Large intestine (tissue), 3 donors: ENCODE results near the gene ABCA4. TPM values are rescaled to one million over a fixed set of nuclear protein-coding genes. Genes with fewer than 3 reads are reported as not detected.

Experiments used
- DNase-seq, 2 donors: peaks; one replicate each; pipeline versions ENCODE4 v3.0.0 to v3.0.0-alpha.2; 2013
- H3K27ac ChIP-seq: one replicate; pipeline ENCODE4 v1.5.1; 2013; ENCODE audit warnings: low read length
- H3K27me3 ChIP-seq: 2 replicates; pipeline ENCODE4 v1.6.1; 2013; ENCODE audit warnings: low read length; ENCODE audit not compliant: control insufficient read depth, insufficient read depth
- H3K36me3 ChIP-seq: 2 replicates; pipeline ENCODE4 v1.6.1; 2013; ENCODE audit warnings: low read length; ENCODE audit not compliant: control insufficient read depth, insufficient read depth
- H3K4me1 ChIP-seq: one replicate; pipeline ENCODE4 v1.6.1; 2013; ENCODE audit warnings: low read length; ENCODE audit not compliant: control insufficient read depth, insufficient read depth
- H3K4me3 ChIP-seq: one replicate; pipeline ENCODE4 v1.5.1; 2013; ENCODE audit warnings: low read length
- H3K9me3 ChIP-seq: one replicate; pipeline ENCODE4 v1.6.1; 2013; ENCODE audit warnings: mild to moderate bottlenecking, low read depth, low read length, moderate library complexity; ENCODE audit not compliant: control insufficient read depth
- WGBS: methylation state at CpG from one replicate; pipeline ENCODE4 v1.1.5; 2013; ENCODE audit warnings: low lambda C conversion rate; ENCODE audit not compliant: insufficient coverage; 5-methylcytosine and 5-hydroxymethylcytosine counted together
- polyA plus RNA-seq: library from polyadenylated mRNA; unstranded; fragments of 120-200 nt; gene quantifications from one replicate; pipeline ENCODE4 v1.2.1, GENCODE V29; 2013

ABCA4 gene
- polyA plus RNA-seq, 1 donor = 5.3 TPM

DNA sequence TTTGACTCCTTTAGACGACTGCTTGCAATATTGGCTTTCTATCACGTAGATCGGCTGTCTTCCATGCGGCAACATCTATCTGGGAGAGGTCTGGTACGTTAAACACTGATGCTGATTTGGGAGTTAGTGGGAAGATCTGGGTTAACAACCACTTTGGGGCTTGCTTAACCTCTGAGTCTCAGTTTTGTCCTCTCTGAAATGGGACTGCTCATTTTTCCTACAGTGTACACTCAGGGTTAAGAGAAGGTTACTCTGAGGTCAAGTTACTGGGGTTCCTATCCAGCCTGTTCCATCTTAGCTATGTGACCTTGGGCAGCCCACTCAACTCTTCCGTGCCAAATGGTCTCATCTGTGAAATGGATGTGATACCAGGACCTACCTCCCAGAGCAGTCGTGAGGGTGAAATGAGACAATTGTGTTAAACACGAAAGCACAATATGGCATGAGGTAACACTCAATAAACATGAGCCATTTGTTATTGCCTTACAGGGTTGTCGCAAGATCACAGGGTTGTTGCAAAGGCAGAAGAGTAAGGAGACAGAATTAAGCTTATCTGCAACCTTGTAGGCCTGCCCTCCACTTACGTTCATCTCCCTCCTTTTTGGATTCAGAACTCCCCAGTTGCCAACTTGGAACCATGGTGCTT lies 5.6 kb downstream of the ABCA4 start:
- Histone ChIP-seq H3K27ac (no peak overlapping the region), H3K9me3 (no peaks in the 10 kb centered on the region), H3K4me3 (no peak overlapping the region), H3K4me1 (peaks cover 4% of the 10 kb centered on the region), H3K36me3 (no peaks in the 10 kb centered on the region), H3K27me3 (peaks cover 2% of the 10 kb centered on the region)
- no peak for DNase-seq
- 100% methylated on average over 1 of the region's 10 CpGs for WGBS

DNA sequence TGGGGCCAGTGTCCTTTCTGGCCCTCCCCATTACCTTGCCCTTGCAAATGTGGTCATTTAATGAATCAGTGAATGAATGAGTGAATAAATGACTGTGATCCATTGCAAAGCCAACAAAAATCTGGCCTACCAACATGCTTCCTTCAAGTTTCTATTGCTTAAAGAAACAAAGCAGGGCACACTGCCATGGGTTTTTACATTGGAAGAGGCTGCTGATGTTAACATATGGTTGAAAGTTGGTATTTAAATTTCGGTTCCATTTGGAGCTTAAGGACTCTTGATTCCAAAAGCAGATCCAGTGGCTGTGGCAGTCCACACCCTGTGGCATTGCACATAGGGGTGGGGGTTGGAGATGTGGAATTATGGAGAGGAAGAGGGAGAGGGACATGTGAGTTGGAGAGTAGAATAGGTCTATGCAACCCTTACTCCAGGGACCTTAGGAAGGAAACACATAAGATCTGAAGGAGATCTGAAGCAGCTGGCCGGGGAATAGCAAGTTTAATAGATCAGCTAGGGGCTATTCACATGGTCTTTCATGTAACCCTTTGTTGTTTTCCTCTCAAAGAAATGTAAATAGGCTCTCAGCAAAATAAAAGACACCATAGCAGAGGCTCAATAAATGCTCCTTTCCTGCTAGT lies 7.2 kb downstream of the ABCA4 start:
- Histone ChIP-seq H3K27me3 (peaks cover 2% of the 10 kb centered on the region), H3K27ac (no peak overlapping the region), H3K4me3 (no peak overlapping the region), H3K4me1 (peaks cover 4% of the 10 kb centered on the region), H3K9me3 (no peaks in the 10 kb centered on the region), H3K36me3 (no peaks in the 10 kb centered on the region)
- DNase-seq = no peak
- WGBS = 60% methylated on average over 1 of the region's 2 CpGs

DNA sequence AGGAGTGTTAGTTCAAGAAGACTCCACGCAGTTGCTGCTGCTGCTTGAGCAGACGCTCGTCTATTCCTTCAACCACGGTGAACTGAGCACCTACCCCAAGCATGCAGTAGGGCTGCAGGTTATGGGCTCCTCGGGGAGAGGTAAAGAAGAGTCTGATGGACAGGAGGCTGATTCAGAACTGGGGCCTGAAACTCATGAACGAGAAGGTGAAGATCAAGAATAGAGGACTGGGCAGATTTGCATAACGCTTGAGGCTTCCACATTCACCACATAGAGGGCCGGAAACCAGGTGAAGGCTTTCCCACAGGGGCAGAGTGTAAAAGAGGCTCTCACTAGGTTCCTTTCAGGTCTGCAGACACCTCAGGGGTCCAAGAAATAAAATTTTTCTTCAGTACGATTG lies 9.1 kb downstream of the ABCA4 start:
- Histone ChIP-seq H3K27me3 (peaks cover 4% of the 10 kb centered on the region), H3K9me3 (no peaks in the 10 kb centered on the region), H3K4me1 (no peaks in the 10 kb centered on the region), H3K4me3 (no peak overlapping the region), H3K27ac (no peak overlapping the region), H3K36me3 (no peaks in the 10 kb centered on the region)
- 83% methylated on average over 1 of the region's 9 CpGs for WGBS
- no peak for DNase-seq

DNA sequence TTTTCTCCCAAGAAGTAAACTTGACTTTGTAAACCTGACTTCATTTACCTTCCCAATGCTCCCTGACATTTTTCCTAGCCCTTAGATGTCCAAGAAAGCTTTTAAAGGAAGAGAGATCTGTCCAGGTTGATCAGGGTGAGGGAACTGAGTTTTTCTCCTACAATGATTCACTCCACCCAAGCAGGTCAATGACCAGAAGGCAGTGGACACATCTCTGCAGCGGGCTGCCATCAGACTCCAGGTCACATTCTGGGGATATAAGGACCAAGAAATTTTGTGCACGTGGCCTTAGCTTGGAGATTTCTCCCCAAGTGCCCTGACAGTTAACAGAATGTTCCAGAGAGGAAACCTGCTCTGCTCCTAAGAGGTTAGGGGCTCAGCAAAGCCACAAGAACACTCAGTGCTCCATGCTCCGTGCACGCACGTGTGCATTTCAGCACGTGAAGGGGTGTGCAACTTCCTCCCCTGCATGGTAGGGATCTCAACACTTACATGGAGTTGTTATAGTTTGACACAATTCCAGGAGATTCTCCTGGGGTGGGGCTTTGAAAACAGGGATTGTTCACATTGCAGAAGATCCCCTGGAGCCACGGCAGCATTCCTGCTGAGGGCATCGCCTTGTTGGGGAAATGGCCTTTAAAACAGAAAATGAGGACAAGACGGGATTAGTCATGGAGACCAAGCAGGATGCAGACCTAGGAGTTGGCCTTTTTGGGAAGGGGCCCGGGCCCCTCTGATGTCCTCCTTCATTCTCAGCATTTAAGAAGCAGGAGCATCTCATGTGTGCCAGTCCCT lies 9.8 kb downstream of the ABCA4 start:
- WGBS = no CpG with 5 or more reads among the region's 10 CpGs
- H3K36me3 ChIP-seq = no peaks in the 10 kb centered on the region
- no peaks in the 10 kb centered on the region for H3K9me3 ChIP-seq
- no peaks in the 10 kb centered on the region for H3K4me1 ChIP-seq
- H3K4me3 ChIP-seq = no peak overlapping the region
- no peak for DNase-seq
- H3K27ac ChIP-seq = no peak overlapping the region
- peaks cover 3% of the 10 kb centered on the region for H3K27me3 ChIP-seq

DNA sequence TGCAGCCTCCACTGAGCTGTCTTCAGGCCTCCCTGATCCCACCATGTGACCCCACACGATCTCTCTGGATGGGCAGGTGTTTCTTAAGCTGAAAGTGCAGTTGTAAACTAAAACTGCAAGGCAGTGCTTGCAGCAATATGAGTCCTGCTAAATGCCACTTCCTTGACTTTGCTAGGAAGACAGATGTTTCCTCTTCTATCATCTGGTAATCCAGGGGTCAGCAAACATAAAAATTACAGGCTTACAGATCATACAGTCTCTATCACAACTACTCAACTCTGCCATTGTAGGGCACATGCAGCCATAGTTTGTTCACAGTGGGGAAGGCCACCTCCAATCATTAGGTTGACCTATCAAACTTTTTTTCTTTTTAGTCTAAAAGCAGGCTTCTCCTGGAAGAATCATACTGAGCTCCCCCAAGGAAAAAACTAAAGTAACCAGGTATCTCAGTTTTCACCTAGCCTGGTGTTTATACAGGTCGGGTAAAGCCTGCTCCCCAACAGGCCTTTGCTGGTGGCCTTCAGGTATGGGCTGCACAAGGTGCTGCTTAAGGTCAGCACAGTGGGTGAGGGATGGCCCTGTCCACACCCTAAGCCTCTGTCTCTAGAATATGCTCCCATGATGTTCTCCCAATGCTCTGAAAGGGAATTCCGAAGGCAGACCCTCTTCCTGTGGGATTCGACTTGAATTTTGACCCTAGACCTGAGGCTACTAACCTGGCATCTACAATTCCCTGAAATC lies 10.8 kb downstream of the ABCA4 start:
- Histone ChIP-seq H3K36me3 (no peaks in the 10 kb centered on the region), H3K4me1 (no peaks in the 10 kb centered on the region), H3K9me3 (no peaks in the 10 kb centered on the region), H3K27me3 (peaks cover 6% of the 10 kb centered on the region), H3K27ac (no peak overlapping the region), H3K4me3 (no peak overlapping the region)
- WGBS = no CpG with 5 or more reads among the region's 4 CpGs
- no peak for DNase-seq

DNA sequence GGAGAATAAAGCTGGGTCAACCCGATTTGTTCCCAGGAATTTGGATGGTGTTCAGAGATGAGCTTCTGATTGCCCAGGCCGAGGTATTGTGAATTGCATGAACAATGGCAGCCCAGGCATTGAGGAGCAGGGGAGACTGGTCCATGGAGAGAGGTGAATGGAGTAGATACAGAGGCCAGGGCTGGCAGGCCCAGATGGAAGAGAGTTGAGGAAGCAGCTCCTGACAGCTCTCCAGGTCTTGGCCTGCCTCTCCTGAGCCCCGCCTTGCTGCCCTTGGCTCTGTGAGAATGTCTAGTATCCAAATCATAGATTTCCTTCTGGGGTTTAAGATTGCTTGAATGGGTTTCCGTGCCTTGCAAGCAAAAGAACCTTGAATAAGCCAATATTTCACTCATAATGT lies 11.5 kb downstream of the ABCA4 start:
- H3K9me3 ChIP-seq = no peaks in the 10 kb centered on the region
- no peak overlapping the region for H3K4me3 ChIP-seq
- no peaks in the 10 kb centered on the region for H3K4me1 ChIP-seq
- H3K36me3 ChIP-seq = no peaks in the 10 kb centered on the region
- no CpG with 5 or more reads among the region's 4 CpGs for WGBS
- H3K27me3 ChIP-seq = peaks cover 6% of the 10 kb centered on the region
- DNase-seq = no peak
- H3K27ac ChIP-seq = no peak overlapping the region

DNA sequence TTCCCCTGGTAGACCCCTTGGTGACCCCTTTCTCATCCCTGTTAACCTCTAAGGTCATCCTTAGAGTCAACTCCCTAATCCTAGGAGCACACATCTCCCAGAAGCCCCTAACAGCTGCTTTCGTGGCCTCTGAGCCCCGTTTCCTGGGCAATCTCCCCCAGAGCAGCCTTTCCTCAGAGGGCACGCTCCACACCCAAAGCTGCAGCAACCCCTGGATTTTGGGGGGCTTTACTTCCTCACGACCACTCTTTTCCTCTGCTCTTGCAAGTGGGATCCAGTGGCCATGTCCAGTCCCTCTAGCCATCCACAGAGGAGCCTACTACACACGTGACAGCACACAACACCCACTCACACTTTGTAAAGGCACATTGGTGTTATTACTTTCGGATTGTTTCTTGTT lies 13.8 kb downstream of the ABCA4 start:
- WGBS = no CpG with 5 or more reads among the region's 6 CpGs
- Histone ChIP-seq H3K27me3 (peaks cover 6% of the 10 kb centered on the region), H3K4me3 (no peak overlapping the region), H3K27ac (no peak overlapping the region), H3K9me3 (no peaks in the 10 kb centered on the region), H3K4me1 (no peaks in the 10 kb centered on the region), H3K36me3 (no peaks in the 10 kb centered on the region)
- no peak for DNase-seq

DNA sequence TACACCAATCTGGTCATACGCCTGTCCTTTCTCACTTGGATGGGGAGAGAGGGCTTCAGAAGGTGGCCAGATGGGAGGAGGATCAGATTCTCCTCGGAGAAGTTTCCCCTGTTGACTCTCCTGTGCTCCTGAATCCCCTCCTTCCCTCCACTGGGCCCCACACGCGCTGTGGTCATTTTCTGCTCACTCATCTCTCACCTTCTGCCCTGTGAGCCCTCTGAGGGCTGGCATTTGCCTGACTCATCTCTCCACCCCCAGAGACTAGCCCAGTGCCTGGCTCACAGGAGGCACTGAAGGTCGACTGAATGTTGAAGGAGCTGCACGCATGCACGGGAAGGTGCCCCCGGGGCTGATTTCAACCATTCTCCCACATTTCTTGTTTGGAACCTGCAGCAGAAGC lies 14.2 kb downstream of the ABCA4 start:
- Histone ChIP-seq H3K36me3 (no peaks in the 10 kb centered on the region), H3K9me3 (no peaks in the 10 kb centered on the region), H3K4me1 (no peaks in the 10 kb centered on the region), H3K27ac (no peak overlapping the region), H3K27me3 (peaks cover 6% of the 10 kb centered on the region), H3K4me3 (no peak overlapping the region)
- no peak for DNase-seq
- no CpG with 5 or more reads among the region's 8 CpGs for WGBS

DNA sequence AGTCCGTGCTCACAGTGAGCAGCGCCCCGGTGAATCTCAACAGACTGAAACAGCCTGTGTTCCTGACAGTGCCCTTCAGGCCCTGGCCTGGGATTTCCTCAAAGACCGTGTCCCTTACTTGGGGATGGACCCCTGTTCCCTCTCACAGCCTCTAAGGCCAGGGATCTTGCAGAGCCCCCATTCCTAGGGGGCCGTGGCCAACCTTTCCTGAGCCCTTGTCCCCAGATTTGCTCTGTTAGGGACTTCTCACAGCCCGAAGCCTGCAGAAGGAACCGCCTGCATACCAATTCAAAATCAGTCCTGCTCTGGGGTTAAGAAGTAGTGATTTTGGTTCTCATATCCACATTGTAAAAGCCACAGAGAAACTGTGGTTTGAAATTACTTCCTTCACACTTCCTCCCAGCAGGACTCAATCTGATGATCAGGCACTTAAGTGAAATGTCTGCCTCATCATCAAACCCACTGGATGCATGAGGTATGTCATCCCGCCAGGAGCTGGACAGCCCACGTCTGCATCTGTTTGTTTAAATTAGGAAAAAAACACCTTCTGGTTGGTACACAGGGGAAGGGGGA lies 14.9 kb downstream of the ABCA4 start:
- Histone ChIP-seq H3K27ac (no peak overlapping the region), H3K4me1 (no peaks in the 10 kb centered on the region), H3K36me3 (no peaks in the 10 kb centered on the region), H3K27me3 (peaks cover 10% of the 10 kb centered on the region), H3K4me3 (no peak overlapping the region), H3K9me3 (no peaks in the 10 kb centered on the region)
- WGBS = no CpG with 5 or more reads among the region's 9 CpGs
- no peak for DNase-seq

DNA sequence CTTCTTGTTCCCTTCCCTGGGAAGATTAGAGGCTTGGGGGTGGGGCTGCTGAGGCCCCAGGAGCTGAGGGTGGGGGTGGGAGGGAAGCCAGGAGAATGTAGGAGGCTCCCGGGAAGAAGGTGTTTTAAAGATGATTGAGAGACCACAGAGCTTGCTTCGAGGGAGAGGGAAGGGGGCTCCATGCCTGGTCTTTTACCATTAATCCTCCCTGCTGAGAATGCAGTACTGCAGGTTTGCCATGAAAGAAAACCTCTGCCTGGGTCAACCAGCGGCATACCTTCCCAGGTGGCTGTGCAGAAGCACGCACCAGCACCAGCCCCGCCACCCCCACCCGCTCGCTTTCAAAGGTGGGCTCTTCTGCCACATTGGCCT lies 15.4 kb downstream of the ABCA4 start:
- WGBS = no CpG with 5 or more reads among the region's 7 CpGs
- DNase-seq = no peak
- H3K27me3 ChIP-seq = peaks cover 13% of the 10 kb centered on the region

More for the DNA sequence above, 15.4 kb downstream of the ABCA4 start:
- Histone ChIP-seq H3K4me1 (no peaks in the 10 kb centered on the region), H3K27ac (no peak overlapping the region), H3K9me3 (no peaks in the 10 kb centered on the region), H3K36me3 (no peaks in the 10 kb centered on the region), H3K4me3 (no peak overlapping the region)
